HG02981 (cell line): ENCODE data around the gene ANKDD1A.

Experiments used
- ATAC-seq: cut with Tn5 transposase; IDR thresholded peaks from one replicate; pipeline ENCODE4 v1.9.1; 2021; ENCODE audit warnings: mild to moderate bottlenecking, moderate library complexity; ENCODE audit not compliant: unreplicated experiment

Gene ANKDD1A

GRCh38 chr15:64895285-64896065, 16.2 kb upstream of the ANKDD1A start:
- peak; percentile 28 for ATAC-seq

- no peak for ATAC-seq
Observed at GRCh38 chr15:64896371-64897069, 15.2 kb upstream of the ANKDD1A start.

GRCh38 chr15:64897345-64897985, 14.2 kb upstream of the ANKDD1A start:
- ATAC-seq: no peak

GRCh38 chr15:64898406-64898805, 13.3 kb upstream of the ANKDD1A start:
- no peak for ATAC-seq

GRCh38 chr15:64901141-64901540, 10.6 kb upstream of the ANKDD1A start:
- ATAC-seq: no peak

- ATAC-seq: no peak
Observed at GRCh38 chr15:64901914-64902313, 9.8 kb upstream of the ANKDD1A start.

- no peak for ATAC-seq
Observed at GRCh38 chr15:64902863-64903262, 8.8 kb upstream of the ANKDD1A start.

- no peak for ATAC-seq
Observed at GRCh38 chr15:64903326-64903950, 8.3 kb upstream of the ANKDD1A start.

- ATAC-seq: no peak
Observed at GRCh38 chr15:64904189-64904588, 7.5 kb upstream of the ANKDD1A start.

GRCh38 chr15:64905119-64905831, 6.4 kb upstream of the ANKDD1A start:
- peak; percentile 67 for ATAC-seq

- ATAC-seq: no peak
Observed at GRCh38 chr15:64905941-64906340, 5.8 kb upstream of the ANKDD1A start.

- ATAC-seq: no peak
Observed at GRCh38 chr15:64906402-64906801, 5.3 kb upstream of the ANKDD1A start.

- no peak for ATAC-seq
Observed at GRCh38 chr15:64907991-64908390, 3.7 kb upstream of the ANKDD1A start.

- ATAC-seq: no peak
Observed at GRCh38 chr15:64909546-64909945, 2.2 kb upstream of the ANKDD1A start.

- no peak for ATAC-seq
Observed at GRCh38 chr15:64912379-64913325, 950 bp downstream of the ANKDD1A start.

GRCh38 chr15:64915518-64916227, 4.0 kb downstream of the ANKDD1A start:
- ATAC-seq: no peak

- no peak for ATAC-seq
Observed at GRCh38 chr15:64916365-64916764, 4.7 kb downstream of the ANKDD1A start.

- no peak for ATAC-seq
Observed at GRCh38 chr15:64917211-64917610, 5.5 kb downstream of the ANKDD1A start.

GRCh38 chr15:64919721-64920120, 8.0 kb downstream of the ANKDD1A start:
- no peak for ATAC-seq
